Activated gamma-delta T cell treated with anti-CD3 and anti-CD28 coated beads, Interleukin-2, amount 50 U/mL, for 16 hours (primary cell): ENCODE results near the gene GTF2A1.
"Not testable (repeated sequence)": the region's sequence is repeated elsewhere in the genome, so short reads cannot be mapped to it uniquely, and the experiment has no call there.

ENCODE experiments used
- DNase-seq: peaks from one replicate; pipeline ENCODE4 v3.0.0-alpha.2; 2020; ENCODE audit warnings: low read depth

Gene GTF2A1

GRCh38 chr14:81231540-81231939 is 10.8 kb upstream of the GTF2A1 start:
- DNase-seq: no peak

- DNase-seq: no peak
These were observed 3.5 kb upstream of the GTF2A1 start for GRCh38 chr14:81224222-81224621.

DNA sequence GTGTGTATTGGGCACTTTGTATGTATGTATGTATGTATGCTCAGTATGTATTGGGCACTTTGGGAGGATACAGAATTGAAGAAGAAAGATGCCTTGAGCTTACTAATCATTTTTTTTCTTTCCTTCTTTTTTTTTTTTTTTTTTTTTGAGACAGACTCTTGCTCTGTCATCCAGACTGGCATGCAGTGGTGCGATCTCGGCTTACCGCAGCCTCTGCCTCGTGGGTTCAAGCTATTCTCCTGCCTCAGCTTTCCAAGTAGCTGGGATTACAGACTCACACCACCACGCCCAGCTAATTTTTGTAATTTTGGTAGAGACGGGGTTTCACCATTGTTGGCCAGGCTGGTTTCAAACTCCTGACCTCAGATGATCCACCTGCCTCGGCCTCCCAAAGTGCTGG is 3.0 kb upstream of the GTF2A1 start:
- DNase-seq: not testable (repeated sequence)

DNA sequence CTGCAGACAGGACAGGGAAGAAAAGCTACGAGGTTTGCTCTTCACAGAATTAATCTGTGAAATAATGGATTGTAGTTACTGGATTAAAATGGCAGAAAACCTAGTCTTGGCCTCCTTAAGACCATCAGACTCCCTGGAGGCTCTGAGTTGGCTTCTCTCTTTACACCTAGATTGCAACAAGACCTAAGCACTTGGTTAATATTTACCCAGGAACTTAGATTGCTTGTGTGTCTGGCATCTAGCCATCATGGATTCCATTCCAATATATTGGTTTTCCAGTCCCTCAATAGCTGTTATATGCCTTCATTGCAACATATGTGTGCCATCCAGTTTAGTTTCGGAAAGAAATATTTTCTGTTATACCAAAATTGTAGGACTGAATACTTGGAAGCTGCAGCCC is 1.9 kb upstream of the GTF2A1 start:
- no peak for DNase-seq

DNA sequence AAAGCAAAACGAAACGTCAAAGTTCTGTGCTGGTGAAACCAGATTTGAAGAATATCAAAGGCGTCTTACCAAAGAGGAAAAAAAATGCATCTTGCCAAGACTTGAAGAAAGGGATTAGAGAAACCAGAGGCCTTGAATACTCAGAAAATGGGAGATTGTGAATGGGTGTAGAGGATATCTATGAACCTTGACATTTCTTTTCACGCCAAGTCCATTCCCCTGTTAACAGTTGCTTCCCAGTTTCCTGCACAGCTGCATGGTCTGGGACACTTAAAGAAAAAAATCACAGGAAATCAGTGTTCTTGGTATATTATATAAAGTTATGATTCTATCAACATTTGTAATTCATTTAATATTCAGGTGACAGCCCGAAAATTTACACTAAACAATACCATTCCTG is 1.4 kb upstream of the GTF2A1 start:
- no peak for DNase-seq

DNA sequence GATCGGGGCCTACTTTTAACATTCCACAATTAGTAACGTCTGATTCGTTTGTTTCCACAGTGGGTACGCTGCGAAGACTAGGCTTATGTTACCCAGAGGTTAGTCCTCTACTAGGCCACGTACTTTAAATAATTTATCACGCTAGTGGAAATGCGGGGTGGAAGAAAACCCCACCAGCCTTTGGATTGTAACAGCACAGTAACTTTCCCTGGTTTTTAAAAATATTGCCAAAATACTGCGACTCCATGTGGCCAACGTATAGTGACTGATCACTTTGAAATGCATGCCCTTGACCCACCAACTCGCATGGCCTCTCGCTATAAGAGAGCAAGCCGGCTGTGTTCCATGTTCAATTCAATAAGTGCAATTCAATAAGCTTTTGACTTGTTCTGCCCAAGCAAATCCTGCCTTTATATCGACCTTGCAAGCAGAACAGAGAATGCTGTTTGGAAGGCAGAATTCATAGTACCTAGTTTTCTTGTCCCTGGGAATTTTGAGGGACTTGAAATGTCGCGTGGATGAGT is 882 bp upstream of the GTF2A1 start:
- DNase-seq: no peak

GRCh38 chr14:81220580-81220829 is 254 bp downstream of the GTF2A1 start:
- no peak for DNase-seq

DNA sequence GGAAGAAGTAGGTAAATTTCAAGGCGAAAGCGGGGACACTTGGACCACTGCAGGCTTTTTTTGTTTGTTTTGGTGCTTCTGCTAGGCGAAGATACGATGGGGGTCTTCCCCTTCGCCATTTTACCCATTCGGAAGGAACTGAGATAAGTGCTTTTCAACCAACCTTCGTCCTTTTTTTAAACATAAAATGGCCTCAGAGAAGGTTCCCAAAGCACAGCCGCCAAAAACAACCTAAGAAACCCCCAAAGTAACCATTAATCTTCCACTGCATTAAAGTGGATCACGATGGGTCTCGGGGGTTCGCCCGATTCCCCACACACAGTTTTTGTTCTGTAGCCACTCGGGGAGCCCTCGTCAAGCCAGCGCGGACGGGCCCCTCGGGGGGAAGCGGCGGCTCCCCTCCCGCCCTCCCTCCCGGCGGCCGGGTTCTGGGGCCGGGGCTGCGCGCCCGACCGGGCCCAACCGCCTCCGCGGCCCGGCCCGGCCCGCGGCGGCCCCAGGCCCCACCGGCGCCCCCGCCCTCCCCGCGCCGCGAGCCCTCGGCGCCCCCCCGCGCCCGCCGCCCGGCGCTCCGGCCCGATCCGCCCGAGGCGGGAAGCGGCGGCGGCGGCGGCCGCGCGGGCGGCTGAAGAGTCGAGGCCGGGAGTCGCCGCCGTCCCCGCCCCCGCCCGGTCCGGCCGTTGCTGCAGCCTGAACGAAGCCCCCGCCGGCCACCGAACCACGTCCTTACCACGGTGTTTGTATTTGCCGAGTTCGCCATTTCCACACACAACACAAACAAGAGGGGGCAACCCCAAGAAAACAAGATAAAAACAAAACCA is 790 bp downstream of the GTF2A1 start:
- peak; percentile 17 for DNase-seq

DNA sequence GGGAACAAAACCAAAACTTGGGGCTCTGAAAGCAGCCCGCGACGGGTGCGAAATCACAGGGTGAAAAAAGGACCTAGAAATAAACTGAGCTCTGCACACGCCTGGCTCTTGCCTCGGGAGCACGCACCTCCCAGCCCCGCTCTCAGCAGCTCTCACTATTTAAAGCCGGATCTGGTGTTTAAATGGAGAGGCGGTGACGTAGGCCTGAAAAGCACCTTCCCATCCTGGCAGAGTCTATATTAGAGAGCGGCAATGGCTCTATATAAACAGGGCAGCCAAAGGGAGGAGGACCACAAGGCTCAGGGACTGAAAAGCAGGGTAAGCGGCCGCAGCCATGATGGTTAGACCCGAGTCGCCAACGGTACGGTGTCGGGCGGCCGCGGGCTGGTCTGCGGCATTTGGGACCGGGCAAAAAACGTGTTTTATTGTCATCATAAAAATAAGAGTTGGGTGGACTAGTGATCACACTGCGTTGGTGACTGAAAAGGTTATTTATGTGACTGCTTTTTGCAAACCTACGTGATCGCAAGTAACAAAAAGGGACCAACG is 1.5 kb downstream of the GTF2A1 start:
- DNase-seq: peak; percentile 73

- peak; percentile 15 for DNase-seq
These were observed 8.9 kb downstream of the GTF2A1 start for GRCh38 chr14:81211844-81212243.

GRCh38 chr14:81209167-81209836 is 11.5 kb downstream of the GTF2A1 start:
- no peak for DNase-seq

DNA sequence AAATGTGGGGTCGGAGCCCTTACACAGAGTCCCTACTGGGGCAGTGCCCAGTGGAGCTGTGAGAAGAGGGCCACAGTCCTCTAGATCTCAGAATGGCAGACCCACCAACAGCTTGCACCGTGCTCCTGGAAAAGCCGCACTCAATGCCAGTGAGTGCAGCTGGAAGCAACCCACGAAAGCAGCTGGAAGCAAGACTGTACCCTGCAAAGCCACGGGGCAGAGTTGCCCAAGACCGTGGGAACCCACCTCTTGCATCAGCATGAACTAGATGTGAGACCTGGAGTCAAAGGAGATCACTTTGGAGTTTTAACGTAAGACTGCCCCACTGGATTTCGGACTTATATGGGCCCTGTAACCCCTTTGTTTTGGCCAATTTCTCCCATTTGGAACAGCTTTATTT is 12.3 kb downstream of the GTF2A1 start:
- DNase-seq: no peak

- DNase-seq: no peak
These were observed 14.6 kb downstream of the GTF2A1 start for GRCh38 chr14:81206115-81206514.

DNA sequence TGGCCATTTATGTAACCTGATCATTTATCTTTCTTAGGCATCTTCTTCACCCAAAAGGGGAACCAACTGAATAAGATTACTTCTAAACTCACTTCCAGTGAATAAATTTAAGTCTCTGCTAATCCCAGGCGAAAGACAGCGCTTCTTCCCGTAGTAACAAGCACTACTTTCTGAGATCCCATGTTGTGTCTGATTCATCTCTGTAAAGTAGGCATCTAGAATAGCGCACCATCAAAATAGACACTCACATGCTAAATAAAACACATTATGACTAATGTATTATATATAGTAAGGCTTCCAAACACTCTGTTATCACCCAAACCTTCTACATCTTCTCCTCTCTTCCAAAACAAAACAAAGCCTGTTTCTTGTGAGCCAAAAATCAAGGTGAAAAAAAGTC is 15.1 kb downstream of the GTF2A1 start:
- no peak for DNase-seq

- no peak for DNase-seq
These were observed 20.7 kb downstream of the GTF2A1 start for GRCh38 chr14:81200054-81200453.

DNA sequence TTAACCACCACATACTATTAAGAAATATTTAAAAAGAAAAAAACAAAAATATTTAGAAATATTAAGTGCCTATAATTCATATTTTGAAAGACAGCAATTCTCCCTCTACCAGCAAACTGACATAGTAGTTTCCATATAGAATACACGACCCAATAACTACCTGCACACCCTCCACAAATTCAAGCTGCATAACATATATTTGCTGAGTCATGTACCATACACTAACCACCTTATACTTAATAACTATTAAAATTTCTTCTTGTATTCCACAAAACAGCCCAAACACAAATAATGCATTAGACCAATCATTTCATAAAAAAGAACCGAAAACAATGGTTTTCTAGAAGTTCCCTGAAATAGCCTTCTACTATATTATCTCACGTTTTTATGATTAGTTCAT is 21.7 kb downstream of the GTF2A1 start:
- no peak for DNase-seq

- no peak for DNase-seq
These were observed 22.1 kb downstream of the GTF2A1 start for GRCh38 chr14:81198651-81199050.

- no peak for DNase-seq
These were observed 26.7 kb downstream of the GTF2A1 start for GRCh38 chr14:81193924-81194633.

DNA sequence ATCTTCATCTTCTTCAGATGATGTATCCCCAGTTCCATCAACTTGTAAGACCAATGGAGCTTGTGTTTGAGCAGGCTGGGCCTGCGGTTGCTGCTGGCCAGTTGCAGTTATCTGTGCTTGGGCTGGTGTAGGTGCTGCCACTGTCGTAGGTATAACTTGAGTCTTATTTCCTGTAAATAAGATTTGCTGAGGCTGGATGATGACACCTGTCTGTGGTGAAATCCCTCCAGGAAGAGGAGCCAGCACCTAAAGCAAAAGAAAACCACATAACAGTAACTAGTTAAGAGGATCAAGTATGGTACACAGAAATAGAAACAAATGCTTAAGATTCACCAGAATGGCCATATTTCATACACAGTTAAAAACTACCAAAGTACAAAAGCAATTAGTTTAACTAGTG is 28.2 kb downstream of the GTF2A1 start:
- no peak for DNase-seq

DNA sequence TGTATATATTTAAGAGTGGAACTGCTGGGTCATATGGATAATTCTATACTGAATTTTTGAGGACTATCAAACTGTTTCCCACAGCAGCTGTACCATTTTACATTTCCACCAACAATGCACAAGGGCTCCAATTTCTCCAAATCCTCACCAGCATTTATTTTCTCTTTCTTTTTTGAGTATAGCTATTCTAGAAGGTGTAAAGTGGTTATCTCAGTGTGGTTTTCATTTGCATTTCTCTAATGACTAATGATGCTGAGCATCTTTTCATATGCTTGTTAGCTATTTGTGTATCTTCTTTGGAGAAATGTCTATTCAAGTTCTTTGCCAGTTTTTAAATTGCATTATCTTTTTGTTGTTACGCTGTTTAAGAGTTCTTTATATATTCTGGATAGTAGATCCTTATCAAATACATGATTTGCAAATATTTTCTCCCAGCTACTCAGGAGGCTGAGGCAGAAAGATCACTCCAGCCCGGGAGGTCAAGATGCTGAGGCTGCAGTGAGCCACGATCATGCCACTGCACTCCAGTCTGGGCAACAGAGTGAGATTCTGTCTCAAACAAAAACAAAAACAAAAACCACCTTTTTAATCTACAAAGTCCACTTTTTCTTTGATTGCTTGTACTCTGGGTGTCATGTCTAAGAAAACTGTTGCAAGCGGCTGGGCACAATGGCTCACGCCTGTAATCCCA is 32.8 kb downstream of the GTF2A1 start:
- no peak for DNase-seq

- DNase-seq: no peak
These were observed 41.1 kb downstream of the GTF2A1 start for GRCh38 chr14:81179631-81180030.

DNA sequence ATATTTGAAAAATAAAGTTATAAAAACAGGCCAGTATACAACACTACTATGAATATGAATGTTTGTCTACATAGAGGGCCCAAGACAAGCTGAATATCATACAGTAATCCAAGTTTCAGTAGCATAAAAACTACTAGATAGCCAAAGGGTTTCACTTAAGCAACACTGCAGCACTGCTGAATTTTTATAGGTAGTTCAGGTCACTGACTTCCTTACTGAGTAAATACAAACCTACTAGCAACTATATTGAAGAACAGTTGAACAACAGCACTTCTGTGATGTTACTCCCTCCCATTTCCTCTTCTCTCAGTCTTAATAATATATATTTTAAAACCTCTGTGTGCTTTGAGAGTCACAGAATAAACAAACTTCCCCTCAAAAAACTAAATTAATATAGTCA is 42.7 kb downstream of the GTF2A1 start:
- DNase-seq: no peak
